ENCODE results near the gene SLC9A6. TPM values are rescaled to one million over a fixed set of nuclear protein-coding genes. Genes with fewer than 3 reads are reported as not detected.

Gene SLC9A6
- total and polyA plus RNA-seq, 10 of the 15 experiments (the other 5 are each of a cell fraction or from before 2014, with no cell fraction given): 4.5 to 14.6 (median 10.7) TPM

- no peak overlapping the region for H3K4me3 ChIP-seq
- RAD21 ChIA-PET (ENCODE audit: unreplicated experiment): no interaction called here
- H3K9me3 ChIP-seq (replicated peaks; ENCODE audit: control insufficient read depth, insufficient read depth, low read length): no peaks in the 10 kb centered on the region
- H3K79me2 ChIP-seq (ENCODE audit: control insufficient read depth, insufficient read depth, low read length): no peaks in the 10 kb centered on the region
- SMC1A ChIA-PET (ENCODE audit: uncharacterized antibody, unreplicated experiment): interaction anchor here (1.1 kb wide), 1 partner anchor 237 kb away, joined by 3 read pairs; no protein-coding TSS in a partner anchor
- DNase-seq (ENCODE audit: low read depth, low spot score) (no peak), ATAC-seq (no peak), FAIRE-seq (no peak)
- no peak overlapping the region for H2AFZ ChIP-seq (ENCODE audit: control insufficient read depth, low read depth, low read length)
- no peaks in the 10 kb centered on the region for H3K4me1 ChIP-seq (ENCODE audit: control insufficient read depth, insufficient read depth, low read length)
- H3K36me3 ChIP-seq (ENCODE audit: control insufficient read depth in 2 of 2, insufficient read depth in 2 of 2, low read length in 1 of 2): no peaks in the 10 kb centered on the region; a peak in 2 of 4 replicates
- CTCF ChIA-PET: interaction anchor here (0.8 to 1.3 kb wide), 3 partner anchors 11 to 237 kb away, joined by 3 to 5 read pairs (median 4); no protein-coding TSS in a partner anchor
- POLR2A ChIA-PET: no interaction called here
- H3K27ac ChIP-seq (ENCODE audit: control insufficient read depth, insufficient read depth): no peak overlapping the region
- no peak overlapping the region for H3K4me2 ChIP-seq (ENCODE audit: control insufficient read depth, insufficient read depth)
- intact Hi-C loops (cut with micrococcal nuclease; ENCODE audit: unreplicated experiment) (no loop called here), in situ Hi-C loops (cut with MboI) (loop anchor here (10.0 kb wide), 2 partner anchors 232 to 662 kb away; no protein-coding TSS in a partner anchor)
- WGBS (ENCODE audit: insufficient coverage, insufficient replicate concordance, low lambda C conversion rate, missing lambda C conversion rate): 39% methylated on average over 4 of the region's 4 CpGs
- TF ChIP-seq POLR2A (IDR thresholded peaks at IDR 0.05; ENCODE audit: low read depth, low read length): no peak
- TF ChIP-seq ZNF274 (IDR thresholded peaks at IDR 0.05; ENCODE audit: insufficient read depth, insufficient read length): no peak
- TF ChIP-seq PML (IDR thresholded peaks at IDR 0.05; ENCODE audit: low read length): no peak
- no peak for TF ChIP-seq MYC (IDR thresholded peaks at IDR 0.05; ENCODE audit: insufficient read depth, insufficient read length, insufficient replicate concordance, low read length, severe bottlenecking)
- no peak for TF ChIP-seq ZNF622 (IDR thresholded peaks at IDR 0.05)
- BruUV-seq (replicated peaks): no TSS peak
- H4K20me1 ChIP-seq (ENCODE audit: control insufficient read depth, insufficient read depth): no peaks in the 10 kb centered on the region
- no peak overlapping the region for H3K9ac ChIP-seq (ENCODE audit: control insufficient read depth, insufficient read depth, low read length)
- H3K27me3 ChIP-seq (replicated peaks in 1 of 2; ENCODE audit: control insufficient read depth in 2 of 2, insufficient read depth in 2 of 2, low read length in 1 of 2): no peaks in the 10 kb centered on the region
Observed at GRCh38 chrX:136032370-136032769, 47.1 kb downstream of the SLC9A6 start.

- ChIA-PET SMC1A (ENCODE audit: uncharacterized antibody, unreplicated experiment) (no interaction called here), POLR2A (no interaction called here), CTCF (interaction anchor here (0.6 to 2.9 kb wide), 3 partner anchors 20 to 233 kb away, joined by 3 to 13 read pairs (median 5); no protein-coding TSS in a partner anchor), RAD21 (ENCODE audit: unreplicated experiment) (interaction anchor here (2.2 kb wide), 1 partner anchor 234 kb away, joined by 8 read pairs; no protein-coding TSS in a partner anchor)
- Histone ChIP-seq H3K4me2 (ENCODE audit: control insufficient read depth, insufficient read depth) (no peak overlapping the region), H3K27ac (ENCODE audit: control insufficient read depth, insufficient read depth) (no peak overlapping the region), H2AFZ (ENCODE audit: control insufficient read depth, low read depth, low read length) (no peak overlapping the region), H3K79me2 (ENCODE audit: control insufficient read depth, insufficient read depth, low read length) (no peaks in the 10 kb centered on the region), H3K4me3 (no peak overlapping the region), H3K27me3 (replicated peaks in 1 of 2; ENCODE audit: control insufficient read depth in 2 of 2, insufficient read depth in 2 of 2, low read length in 1 of 2) (no peaks in the 10 kb centered on the region), H3K9me3 (replicated peaks; ENCODE audit: control insufficient read depth, insufficient read depth, low read length) (no peaks in the 10 kb centered on the region), H3K9ac (ENCODE audit: control insufficient read depth, insufficient read depth, low read length) (no peak overlapping the region), H4K20me1 (ENCODE audit: control insufficient read depth, insufficient read depth) (no peaks in the 10 kb centered on the region), H3K4me1 (ENCODE audit: control insufficient read depth, insufficient read depth, low read length) (no peaks in the 10 kb centered on the region), H3K36me3 (ENCODE audit: control insufficient read depth in 2 of 2, insufficient read depth in 2 of 2, low read length in 1 of 2) (no peaks in the 10 kb centered on the region; a peak in 2 of 4 replicates)
- no TSS peak for BruUV-seq (replicated peaks)
- in situ Hi-C loops (cut with MboI): loop anchor here (10.0 kb wide), 2 partner anchors 230 to 660 kb away; no protein-coding TSS in a partner anchor
- intact Hi-C loops (cut with micrococcal nuclease; ENCODE audit: unreplicated experiment): no loop called here
- DNase-seq (ENCODE audit: low read depth, low spot score): no peak
- ATAC-seq: no peak
- 44% methylated on average over 1 of the region's 1 CpG for WGBS (ENCODE audit: insufficient coverage, insufficient replicate concordance, low lambda C conversion rate, missing lambda C conversion rate)
- FAIRE-seq: no peak
- no peak for TF ChIP-seq ATF7 (IDR thresholded peaks at IDR 0.05; ENCODE audit: low read depth)
- TF ChIP-seq KAT2A (conservative IDR thresholded peaks at IDR 0.05; ENCODE audit: control insufficient read depth, low read depth, low read length): no peak
- TF ChIP-seq SMC3 (IDR thresholded peaks at IDR 0.05; ENCODE audit: borderline replicate concordance, low read length): no peak
- no peak for TF ChIP-seq ZNF622 (IDR thresholded peaks at IDR 0.05)
- TF ChIP-seq EP300 (IDR thresholded peaks at IDR 0.05; ENCODE audit: borderline replicate concordance in 1 of 2, control insufficient read depth in 1 of 2, low read depth in 2 of 2, low read length in 2 of 2): no peak
- TF ChIP-seq PKNOX1 (IDR thresholded peaks at IDR 0.05): no peak
- no peak for TF ChIP-seq RUNX3 (IDR thresholded peaks at IDR 0.05; ENCODE audit: low read length)
- no peak for TF ChIP-seq SMAD1 (IDR thresholded peaks at IDR 0.05; ENCODE audit: low read depth, partially characterized antibody)
- TF ChIP-seq KDM1A (IDR thresholded peaks at IDR 0.05; ENCODE audit: borderline replicate concordance): no peak
- TF ChIP-seq REST (IDR thresholded peaks at IDR 0.05; ENCODE audit: low read depth, low read length): no peak
Observed at GRCh38 chrX:136034668-136035067, 49.4 kb downstream of the SLC9A6 start.

Measured in GM12878 (cell line).